HG03103 (cell line): ENCODE results near the gene TAF4B.
"Not testable (repeated sequence)": the region's sequence is repeated elsewhere in the genome, so short reads cannot be mapped to it uniquely, and the experiment has no call there.

Experiments used
- ATAC-seq: cut with Tn5 transposase; IDR thresholded peaks from one replicate; pipeline ENCODE4 v1.9.1; 2021; ENCODE audit warnings: low read depth; ENCODE audit not compliant: unreplicated experiment

The TAF4B gene

DNA sequence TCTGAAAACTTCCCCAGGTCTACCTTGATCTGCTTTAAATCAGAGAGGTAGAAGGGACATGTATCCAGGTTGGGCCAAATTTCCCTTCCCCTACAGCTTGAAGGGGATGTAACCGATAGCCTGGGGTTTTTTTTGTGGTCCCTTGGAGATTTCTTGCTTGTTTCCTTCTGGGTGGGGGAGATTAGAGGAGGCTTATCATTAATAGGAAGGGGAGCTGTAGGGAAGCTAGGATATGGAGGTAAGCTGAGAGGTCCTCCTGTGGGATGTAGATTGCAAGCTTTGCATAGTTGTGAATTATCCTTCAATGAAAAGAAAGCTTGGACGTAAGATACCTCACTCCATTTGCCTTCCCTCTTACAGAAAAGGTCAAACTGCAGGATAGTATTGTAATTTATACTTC, 11.1 kb downstream of the TAF4B start:
- ATAC-seq = not testable (repeated sequence)

DNA sequence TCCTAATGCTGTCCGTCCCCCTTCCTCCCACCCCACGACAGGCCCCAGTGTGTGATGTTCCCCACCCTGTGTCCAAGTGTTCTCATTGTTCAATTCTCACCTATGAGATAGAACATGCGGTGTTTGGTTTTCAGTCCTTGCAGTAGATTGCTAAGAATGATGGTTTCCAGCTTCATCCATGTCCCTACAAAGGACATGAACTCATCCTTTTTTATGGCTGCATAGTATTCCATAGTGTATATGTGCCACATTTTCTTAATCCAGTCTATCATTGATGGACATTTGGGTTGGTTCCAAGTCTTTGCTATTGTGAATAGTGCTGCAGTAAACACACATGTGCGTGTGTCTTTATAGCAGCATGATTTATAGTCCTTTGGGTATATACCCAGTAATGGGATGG, 12.5 kb downstream of the TAF4B start:
- ATAC-seq = not testable (repeated sequence)

GRCh38 chr18:26242392-26242791, 16.1 kb downstream of the TAF4B start:
- not testable (repeated sequence) for ATAC-seq

DNA sequence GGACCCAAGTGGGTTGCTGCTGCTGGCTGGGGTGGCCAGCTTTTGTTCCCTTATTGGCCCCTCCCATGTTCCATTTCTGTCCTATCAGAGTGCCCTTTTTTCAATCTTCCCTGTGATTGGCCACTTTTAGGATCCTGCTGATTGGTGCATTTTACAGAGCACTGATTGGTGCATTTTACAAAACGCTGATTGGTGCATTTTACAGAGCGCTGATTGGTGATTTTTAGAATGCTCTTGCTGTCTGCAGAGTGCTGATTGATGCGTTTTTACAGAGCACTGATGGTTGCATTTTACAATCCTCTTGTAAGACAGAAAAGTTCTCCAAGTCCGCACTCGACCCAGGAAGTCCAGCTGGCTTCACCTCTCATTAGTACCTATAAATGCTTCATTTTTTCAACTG, 19.2 kb downstream of the TAF4B start:
- not testable (repeated sequence) for ATAC-seq

GRCh38 chr18:26252411-26252810, 26.2 kb downstream of the TAF4B start:
- no peak for ATAC-seq

DNA sequence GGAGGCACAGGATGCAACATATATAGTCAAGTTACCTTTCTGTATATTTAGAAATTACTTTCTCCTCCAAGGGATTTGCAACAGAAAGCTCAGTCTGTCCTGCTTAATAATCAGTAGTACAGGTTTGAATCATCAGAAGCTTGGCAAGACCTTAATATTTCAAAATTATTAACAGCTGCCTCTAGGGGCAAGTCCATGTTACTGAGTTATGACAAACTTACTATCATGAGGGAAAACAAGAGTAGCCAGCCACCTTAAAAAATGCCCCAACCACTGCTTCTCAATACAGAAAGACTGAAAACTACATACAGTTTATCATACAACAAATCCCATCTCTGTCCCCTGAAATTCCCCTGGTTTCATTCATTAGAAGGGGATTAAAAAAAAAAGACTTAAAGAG, 28.6 kb downstream of the TAF4B start:
- ATAC-seq = not testable (repeated sequence)

GRCh38 chr18:26255695-26256622, 29.7 kb downstream of the TAF4B start:
- no peak for ATAC-seq

DNA sequence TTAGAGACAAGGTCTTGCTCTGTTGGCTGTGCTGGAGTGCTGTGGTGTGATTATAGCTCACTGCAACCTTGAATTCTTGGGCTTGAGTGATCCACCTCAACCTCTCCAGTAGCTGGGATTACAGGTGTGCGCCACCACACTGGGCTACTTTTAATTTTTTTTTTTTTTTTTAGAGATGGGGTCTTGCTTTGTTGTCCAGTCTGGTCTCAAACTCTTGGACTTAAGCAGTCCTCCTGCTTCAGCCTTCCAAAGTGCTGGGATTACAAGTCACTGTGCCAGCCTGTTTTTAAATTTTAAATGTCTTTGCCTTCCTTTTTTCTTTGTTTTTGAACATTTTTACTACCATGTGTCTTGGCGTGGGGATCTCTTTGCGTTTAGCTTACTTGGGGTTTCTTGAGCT, 32.5 kb downstream of the TAF4B start:
- no peak for ATAC-seq

GRCh38 chr18:26259416-26259815, 33.2 kb downstream of the TAF4B start:
- not testable (repeated sequence) for ATAC-seq

DNA sequence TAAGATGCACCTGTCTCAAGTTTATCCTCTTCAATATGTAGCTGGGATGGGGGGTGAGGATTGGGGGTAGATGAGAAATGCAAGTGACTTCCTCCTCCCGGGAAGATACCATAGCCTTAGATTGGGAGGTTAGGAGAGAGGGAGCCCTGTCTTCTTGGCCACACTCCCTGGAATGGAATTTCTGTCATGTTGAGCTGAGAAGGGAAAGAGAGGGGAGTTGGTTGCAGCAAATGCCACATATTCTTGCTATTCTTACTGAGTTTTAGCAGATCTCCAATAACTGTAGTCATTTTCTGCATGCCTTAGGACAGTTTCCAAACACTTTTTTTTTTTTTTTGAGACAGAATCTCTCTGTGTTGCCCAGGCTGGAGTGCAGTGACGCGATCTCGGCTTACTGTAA, 35.9 kb downstream of the TAF4B start:
- no peak for ATAC-seq

DNA sequence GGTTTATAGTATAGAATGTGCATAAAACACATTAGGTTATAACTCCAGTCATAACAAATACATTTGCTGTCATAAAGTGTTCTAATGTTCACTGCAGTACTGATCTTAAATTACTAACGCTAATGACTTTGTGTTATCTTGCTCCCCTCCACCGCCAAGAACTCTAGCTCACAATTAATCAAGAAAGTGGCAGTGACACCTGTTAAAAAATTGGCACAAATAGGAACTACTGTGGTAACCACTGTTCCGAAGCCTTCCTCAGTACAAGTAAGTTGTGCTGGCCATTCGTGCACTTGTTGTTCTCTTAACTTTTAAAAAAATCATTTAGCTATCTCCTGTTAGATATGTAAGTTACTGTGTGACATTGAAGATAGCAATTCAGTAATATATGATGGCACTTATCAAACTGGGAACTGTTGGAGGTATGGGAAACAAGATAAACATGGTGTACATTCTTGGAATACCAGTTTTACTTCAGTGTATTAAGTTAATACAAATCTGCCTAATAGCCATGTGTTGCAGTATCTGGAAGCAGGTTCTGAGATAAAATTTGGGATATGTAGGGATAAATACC, 41.2 kb downstream of the TAF4B start:
- ATAC-seq = no peak

- ATAC-seq = no peak
Measured at GRCh38 chr18:26268454-26268853, 42.2 kb downstream of the TAF4B start.

GRCh38 chr18:26271917-26272549, 45.8 kb downstream of the TAF4B start:
- no peak for ATAC-seq

- no peak for ATAC-seq
Measured at GRCh38 chr18:26277374-26277773, 51.1 kb downstream of the TAF4B start.

DNA sequence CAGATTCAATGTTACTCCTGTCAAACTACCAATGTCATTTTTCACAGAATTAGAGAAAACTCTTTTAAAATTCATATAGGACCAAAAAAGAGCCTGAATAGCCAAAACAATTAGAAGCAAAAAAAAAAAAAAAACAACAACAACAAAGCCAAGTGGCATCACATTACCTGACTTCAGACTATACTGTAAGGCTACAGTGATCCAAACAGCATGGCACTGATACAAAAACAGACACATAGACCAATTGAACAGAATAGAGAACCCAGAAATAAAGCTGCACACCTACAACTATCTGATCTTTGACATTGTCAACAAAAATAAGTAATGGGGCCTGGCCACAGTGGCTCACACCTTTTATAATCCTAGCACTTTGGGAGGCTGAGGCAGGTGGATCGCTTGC, 53.2 kb downstream of the TAF4B start:
- no peak for ATAC-seq

GRCh38 chr18:26286008-26286407, 59.8 kb downstream of the TAF4B start:
- ATAC-seq = no peak

DNA sequence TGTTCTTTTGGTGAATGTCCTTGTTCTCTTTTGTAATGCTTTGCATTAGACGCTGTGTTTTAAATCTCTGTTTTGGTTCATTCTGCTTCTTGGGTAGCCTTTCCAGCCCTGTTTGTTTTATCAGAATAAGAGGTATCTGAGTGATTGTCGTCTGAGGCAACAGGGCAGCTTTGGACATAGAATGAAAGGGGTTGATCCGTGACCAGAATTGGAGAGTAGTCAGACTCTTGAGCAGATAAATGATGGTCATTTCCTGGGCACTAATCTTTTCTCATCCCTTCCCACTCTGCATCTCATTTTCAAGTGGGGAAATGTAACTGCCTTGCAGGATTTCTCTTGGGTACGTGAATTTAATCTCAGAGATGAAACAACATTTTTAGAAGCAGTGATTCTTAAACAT, 61.4 kb downstream of the TAF4B start:
- no peak for ATAC-seq

- ATAC-seq = no peak
Measured at GRCh38 chr18:26290385-26290784, 64.1 kb downstream of the TAF4B start.

- ATAC-seq = no peak
Measured at GRCh38 chr18:26293982-26294381, 67.7 kb downstream of the TAF4B start.

DNA sequence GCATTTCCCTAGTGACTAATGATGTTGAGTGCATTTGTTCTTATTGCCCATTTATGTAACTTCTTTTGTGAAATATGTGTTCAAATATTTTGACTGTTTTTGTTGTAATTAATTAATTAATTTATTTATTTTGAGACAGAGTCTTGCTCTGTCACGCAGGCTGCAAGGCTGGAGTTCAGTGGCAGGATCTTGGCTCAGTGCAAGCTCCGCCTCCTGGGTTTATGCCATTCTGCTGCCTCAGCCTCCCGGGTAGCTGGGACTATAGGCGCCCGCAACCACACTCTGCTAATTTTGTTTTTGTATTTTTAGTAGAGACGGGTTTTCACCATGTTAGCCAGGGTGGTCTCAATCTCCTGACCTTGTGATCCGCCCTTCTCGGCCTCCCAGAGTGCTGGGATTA, 71.9 kb downstream of the TAF4B start:
- no peak for ATAC-seq

- ATAC-seq = no peak
Measured at GRCh38 chr18:26301681-26302080, 75.4 kb downstream of the TAF4B start.

DNA sequence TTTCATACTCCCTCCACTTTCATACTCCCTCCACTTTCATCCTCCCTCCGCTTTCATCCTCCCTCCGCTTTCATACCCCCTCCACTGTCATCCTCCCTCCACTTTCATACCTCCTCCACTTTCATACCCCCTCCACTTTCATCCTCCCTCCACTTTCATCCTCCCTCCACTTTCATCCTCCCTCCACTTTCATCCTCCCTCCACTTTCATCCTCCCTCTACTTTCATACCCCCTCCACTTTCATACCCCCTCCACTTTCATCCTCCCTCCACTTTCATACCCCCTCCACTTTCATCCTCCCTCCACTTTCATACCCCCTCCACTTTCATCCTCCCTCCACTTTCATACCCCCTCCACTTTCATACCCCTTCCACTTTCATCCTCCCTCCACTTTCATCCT, 77.0 kb downstream of the TAF4B start:
- not testable (repeated sequence) for ATAC-seq
